Posterior cingulate gyrus (tissue), 11 donors: ENCODE measurements around the gene BMP6.

Experiments
- DNase-seq, 10 donors: peaks; one replicate each; pipeline versions ENCODE4 v3.0.0 to v3.0.0-alpha.2; 2020 to 2021; ENCODE audit warnings: mixed read lengths in 3 of 10
- intact Hi-C: fragments of 100-400 bp; cut with DNase I; formaldehyde crosslinking; loops from one replicate; pipeline ENCODE4 v1.15.1; 2023

BMP6 gene

DNA sequence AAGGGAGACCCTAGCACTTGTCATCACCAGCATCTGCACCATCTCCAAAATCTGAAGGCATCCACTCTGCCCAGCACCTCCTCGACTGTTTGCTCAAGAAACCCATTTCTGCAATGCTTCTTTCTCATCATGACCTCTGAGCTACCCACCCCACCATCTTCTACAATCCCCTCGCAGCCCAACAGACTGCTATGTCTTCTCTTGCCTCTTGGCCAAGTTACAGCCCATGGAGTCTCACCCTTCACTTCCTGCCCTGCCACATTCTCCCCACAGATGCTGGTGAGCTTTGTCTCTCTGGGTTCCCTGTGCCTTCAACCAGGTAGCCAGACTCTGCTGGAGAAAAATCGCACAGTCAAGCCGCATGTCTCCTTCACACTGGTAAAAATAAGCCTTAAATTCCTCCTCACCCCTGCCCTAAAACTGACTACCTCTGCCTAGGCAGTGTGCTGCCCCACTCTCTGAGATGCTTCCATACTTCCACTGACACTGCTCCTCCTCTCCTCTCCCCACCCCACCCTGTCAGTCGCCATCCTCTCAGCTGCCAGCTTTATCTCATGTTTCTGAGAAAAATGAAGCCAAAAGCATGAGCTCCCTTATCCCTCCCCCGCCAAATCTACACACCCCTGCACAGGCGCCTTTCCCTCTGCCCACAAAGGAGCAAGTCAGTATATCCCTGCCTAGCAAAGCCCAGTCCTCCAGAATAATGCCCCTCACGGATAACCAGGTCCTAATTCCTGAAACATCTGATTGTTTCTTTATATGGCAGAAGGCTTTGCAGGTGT is 187.0 kb downstream of the BMP6 start:
- DNase-seq, result no peak
- intact Hi-C loops, result loop anchor here (5.0 kb wide), 3 partner anchors 64 to 186 kb away; partner anchors contain the start of genes BLOC1S5 and BMP6

DNA sequence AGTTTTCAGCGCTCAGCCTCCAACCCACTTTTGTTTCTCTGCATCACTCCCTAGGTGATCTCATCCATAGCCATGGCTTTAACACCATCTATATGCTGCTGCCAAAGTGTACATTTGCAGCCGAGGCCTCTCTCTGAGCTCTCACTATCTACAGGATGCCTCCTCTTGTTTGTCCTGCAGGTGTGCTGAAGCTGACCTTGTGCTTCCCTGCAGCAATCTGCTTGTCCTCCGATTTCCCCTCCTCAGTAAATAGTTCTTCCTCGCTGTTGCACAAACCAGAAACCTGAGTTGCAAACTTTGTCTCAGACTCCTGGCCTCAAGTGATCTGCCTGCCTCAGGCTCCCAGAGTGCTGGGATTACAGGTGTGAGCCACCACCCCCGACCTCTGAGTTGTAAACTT is 188.4 kb downstream of the BMP6 start:
- intact Hi-C loops, result loop anchor here (5.0 kb wide), 3 partner anchors 63 to 187 kb away; partner anchors contain the start of genes BLOC1S5 and BMP6
- DNase-seq, result no peak

DNA sequence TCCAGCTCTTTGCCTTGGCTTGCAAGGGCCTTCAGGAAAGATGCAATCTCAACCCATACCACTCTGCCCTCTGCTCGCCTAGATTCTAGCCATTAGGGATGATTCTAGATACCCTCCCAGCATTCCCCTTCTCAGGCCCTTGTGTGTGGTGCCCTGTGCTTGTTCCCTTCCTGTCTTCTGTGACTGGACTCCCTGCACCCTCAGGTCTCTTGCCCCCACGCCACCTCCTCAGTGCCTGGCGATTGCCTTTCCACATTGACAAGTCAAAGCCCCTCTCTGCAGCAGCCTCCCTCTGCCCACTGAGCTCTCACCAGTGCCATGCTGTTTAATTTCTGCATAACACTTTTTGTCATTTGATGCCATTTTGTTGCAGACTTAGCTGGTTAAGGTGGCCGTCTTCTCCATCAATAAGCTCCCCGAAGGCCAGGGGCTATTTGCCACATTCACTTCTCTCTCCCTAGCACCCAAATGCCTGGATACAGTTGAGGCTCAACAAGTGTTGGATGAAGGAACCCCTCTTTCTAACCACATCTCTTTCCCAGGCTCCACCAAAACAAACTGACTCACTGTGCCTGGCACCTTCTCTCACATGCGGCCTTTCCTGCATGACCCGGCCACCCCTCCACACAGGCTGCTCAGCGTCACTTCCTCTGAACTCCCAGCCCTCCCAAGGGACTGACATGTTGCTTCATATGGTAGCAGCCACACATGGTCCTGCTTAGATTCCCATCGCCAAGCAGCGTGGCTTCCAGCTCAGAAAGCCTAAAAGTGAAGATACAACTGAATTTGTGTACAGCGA is 189.3 kb downstream of the BMP6 start:
- intact Hi-C loops, result loop anchor here (5.0 kb wide), 3 partner anchors 62 to 188 kb away; partner anchors contain the start of genes BLOC1S5 and BMP6
- no peak for DNase-seq

DNA sequence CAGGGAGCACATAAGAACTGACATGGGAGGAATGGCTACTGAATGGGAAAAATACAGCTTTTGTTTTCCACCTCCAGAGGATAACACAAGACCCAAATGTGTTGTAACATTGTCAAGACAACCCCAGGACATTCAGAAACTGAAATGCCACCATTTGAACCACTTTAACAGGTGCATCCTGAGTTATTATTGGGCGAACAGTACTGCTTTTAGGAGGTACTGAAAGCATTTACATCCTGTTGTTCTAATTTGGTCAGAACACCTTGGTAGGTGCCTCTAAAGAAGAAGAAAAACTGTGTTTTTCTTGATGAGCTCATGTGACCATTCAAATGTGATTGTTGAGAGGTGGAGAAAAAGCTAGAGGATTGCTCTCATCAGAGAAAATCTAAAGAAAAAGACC is 191.1 kb downstream of the BMP6 start:
- intact Hi-C loops, result no loop called here
- DNase-seq, result no peak

DNA sequence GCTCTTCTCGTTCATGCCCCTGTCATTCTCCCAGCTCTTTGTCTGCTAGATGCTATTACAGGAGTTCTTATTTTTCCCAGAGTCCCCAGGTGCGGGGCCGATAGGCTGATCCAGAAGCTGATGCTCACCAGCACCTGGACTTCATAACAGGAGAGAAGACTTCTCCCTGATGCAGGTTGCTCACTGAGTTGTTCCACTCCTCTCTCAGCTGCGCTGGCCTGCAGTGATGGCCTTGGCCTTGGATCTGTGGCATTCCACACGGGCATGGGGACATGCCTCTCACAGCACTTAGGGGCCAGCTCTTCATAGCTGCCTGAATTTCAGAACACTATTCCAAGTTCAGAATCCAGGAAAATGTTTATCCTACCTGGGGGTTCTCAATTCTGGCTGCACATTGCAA is 191.8 kb downstream of the BMP6 start:
- no peak for DNase-seq
- intact Hi-C loops, result no loop called here

DNA sequence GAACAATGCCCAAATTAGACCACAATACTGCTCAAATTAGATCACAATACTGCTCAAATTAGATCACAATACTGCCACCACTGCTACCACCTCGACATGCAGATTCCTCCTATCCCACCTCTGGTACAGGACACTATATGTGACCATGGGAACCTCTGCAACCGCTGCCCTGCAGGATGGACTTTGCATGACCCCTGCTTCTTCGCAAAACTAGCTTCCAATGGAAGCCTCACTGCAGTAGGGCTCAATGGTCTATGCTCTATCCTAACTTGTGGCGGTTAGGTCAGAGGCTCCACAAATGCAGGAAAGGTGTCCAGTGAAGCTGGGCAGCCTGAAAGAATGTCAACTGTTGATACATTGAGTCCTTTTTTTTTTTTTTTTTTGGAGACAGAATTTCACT is 192.5 kb downstream of the BMP6 start:
- DNase-seq, result no peak
- intact Hi-C loops, result no loop called here

DNA sequence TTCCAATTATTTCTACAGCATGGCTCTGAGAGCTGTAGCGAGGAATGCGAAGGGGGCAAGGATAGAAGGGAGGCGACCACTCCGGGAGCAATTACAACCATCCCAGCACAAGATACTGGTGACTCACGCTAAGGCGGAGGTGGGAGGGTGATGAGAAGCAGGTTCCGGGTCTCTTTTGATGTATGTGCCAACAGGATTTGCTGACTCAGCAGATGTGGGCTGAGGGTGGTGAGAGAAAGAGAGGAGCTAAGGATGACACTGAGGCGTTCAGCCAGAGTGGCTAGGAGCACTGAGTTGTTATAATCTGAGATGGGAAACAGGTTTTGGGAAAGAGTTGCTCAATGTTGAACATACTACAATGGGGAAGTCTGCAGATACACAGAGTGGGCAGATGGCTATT is 194.0 kb downstream of the BMP6 start:
- DNase-seq, result no peak
- intact Hi-C loops, result no loop called here

DNA sequence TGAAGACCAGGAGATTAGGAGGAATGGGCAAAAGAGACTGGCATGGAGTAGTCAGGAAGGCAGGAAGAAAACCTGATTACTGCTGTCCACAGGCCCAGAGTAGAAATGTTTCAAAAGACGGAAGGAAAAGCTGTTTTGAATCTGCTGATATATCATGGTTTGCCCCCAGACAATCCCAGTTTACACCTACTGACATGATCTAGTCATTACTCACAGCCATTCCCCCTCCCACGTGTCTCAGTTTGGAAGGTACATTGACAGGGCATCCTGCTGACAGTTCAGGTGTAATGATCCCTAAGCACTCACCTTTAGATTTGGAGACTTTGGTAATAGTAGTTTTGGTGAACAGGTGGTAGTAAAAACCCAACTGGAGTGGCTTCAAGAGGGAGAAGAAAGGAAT is 194.5 kb downstream of the BMP6 start:
- DNase-seq, result no peak
- intact Hi-C loops, result no loop called here

DNA sequence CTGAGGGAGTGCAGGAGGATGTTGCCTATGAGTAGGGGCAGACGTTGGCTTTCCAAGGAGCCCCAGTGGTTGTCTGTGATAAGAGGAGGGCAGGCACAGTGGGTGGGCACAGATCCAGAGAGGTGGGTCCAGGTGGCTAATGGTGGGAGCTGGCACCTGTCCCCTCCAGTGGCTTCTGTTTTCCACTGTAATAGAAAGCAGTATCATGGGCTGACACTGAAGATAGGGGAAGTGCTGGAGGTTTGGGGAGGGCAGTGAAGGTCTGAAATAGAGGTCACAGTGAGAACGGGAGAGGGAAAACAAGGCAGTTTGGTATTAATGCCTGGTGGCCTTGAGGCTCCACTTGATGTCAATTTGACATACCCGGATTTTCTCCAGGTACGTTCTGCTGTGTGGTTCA is 195.1 kb downstream of the BMP6 start:
- no peak for DNase-seq
- intact Hi-C loops, result no loop called here

DNA sequence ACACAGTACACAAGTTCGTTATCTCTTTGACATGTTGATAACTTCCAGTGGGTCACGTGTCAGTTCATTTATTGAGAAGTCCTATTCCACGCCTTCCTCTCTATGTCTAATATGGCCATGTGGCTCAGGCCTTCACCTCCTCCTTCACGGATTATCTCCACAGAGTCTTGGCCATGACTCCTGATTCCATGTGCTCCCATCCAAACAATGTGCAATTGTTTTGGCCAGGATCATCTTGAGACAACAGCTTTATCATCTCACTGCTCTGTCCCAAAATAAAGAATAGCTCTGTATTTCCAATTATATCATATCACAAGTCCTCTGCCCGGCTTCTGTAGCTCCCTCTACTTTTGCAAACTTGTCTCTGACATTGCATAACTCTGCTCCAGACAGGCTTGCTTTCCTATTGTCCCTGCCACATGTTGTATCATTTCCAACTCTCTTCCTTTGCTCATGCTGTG is 195.8 kb downstream of the BMP6 start:
- no peak for DNase-seq

DNA sequence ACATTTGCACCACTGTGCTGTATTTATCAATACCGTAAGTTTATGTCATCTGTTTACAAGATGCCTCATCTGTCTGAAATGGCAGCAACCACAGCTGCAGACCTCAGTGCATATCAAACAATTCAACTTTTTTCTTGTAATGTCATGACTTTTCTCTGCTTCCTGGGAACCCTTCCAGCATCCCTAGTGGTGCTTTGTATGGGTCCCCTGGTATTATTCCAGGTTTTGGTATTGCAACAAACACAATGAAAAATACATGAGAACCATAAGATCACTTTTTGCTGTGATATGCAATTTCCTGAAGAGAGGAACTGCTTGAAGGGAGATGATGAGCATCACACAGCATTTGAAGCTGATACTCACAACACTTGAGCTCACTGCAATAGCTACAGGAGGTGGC is 196.7 kb downstream of the BMP6 start:
- no peak for DNase-seq
- intact Hi-C loops, result no loop called here

More for the DNA sequence above, 195.8 kb downstream of the BMP6 start:
- intact Hi-C loops, result no loop called here

DNA sequence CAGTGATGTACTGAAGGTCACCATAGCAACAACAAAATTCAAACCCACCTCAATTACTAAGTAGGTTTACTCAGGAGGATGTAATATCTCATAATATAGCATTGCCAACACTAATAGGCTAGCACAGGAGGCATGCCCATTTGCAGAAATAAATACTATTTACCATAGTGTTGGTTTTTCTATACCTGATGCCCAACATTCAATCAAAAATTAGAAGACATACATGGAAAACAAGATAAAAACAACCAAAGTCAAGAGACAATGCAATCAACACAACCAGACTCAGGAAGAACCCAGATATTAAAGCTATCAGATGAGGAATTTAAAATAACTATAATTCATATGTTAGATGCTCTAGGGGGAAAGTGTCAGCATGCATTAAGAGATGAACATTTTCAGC is 199.0 kb downstream of the BMP6 start:
- intact Hi-C loops, result no loop called here
- DNase-seq, result no peak
